Erythroblast (primary cell): Measurements from ENCODE around the gene TOGARAM1.

Experiments
- GATA1 ChIP-seq: IDR thresholded peaks from 2 replicates; pipeline ENCODE4 v1.6.1; 2011; ENCODE audit warnings: low read depth, mild to moderate bottlenecking, control low read depth, low read length, moderate library complexity
- POLR2A ChIP-seq: IDR thresholded peaks from 2 replicates; pipeline ENCODE4 v1.6.1; 2011; ENCODE audit warnings: mild to moderate bottlenecking, low read length

- TF ChIP-seq POLR2A (no peak), GATA1 (no peak)
These were observed 24.4 kb upstream of the TOGARAM1 start for GRCh38 chr14:44937547-44937946.
